Lung (tissue), 12 donors: Measurements from ENCODE around the gene JAKMIP3. TPM values are rescaled to one million over a fixed set of nuclear protein-coding genes. Genes with fewer than 3 reads are reported as not detected.

ENCODE experiments used
- ATAC-seq: fragments of 200-7000 bp; cut with Tn5 transposase; one replicate; pipeline ENCODE4 v1.9.1; 2020; ENCODE audit warnings: moderate number of reproducible peaks; ENCODE audit not compliant: insufficient read depth, low FRiP score
- DNase-seq, 3 donors: peaks; one replicate each; pipeline ENCODE4 v3.0.0-alpha.2; 2013 to 2017
- H3K27ac ChIP-seq, 2 donors: one replicate each; pipeline ENCODE4 v1.5.1; 2013; ENCODE audit warnings: mild to moderate bottlenecking in 2 of 2, moderate library complexity in 2 of 2, control low read depth in 1 of 2, inconsistent platforms in 1 of 2, low read depth in 1 of 2, low read length in 1 of 2
- H3K27me3 ChIP-seq, 3 donors: one replicate each; pipeline ENCODE4 v1.5.1; 2013; ENCODE audit warnings: low read length in 2 of 3; ENCODE audit not compliant: control insufficient read depth in 3 of 3, insufficient read depth in 3 of 3
- H3K36me3 ChIP-seq, 4 donors: one replicate each; pipeline ENCODE4 v1.5.1; 2013; ENCODE audit warnings: low read length in 4 of 4, mild to moderate bottlenecking in 1 of 4, moderate library complexity in 1 of 4; ENCODE audit not compliant: control insufficient read depth in 4 of 4, insufficient read depth in 4 of 4
- H3K4me1 ChIP-seq, 5 donors: one replicate each; pipeline ENCODE4 v1.5.1; 2013; ENCODE audit warnings: low read length in 5 of 5, mild to moderate bottlenecking in 2 of 5, moderate library complexity in 1 of 5; ENCODE audit not compliant: control insufficient read depth in 5 of 5, insufficient read depth in 5 of 5
- H3K4me3 ChIP-seq: one replicate; pipeline ENCODE4 v1.5.1; 2013; ENCODE audit warnings: mild to moderate bottlenecking, control low read depth, moderate library complexity
- H3K9ac ChIP-seq, 2 donors: one replicate each; pipeline ENCODE4 v1.5.1; 2013; ENCODE audit warnings: low read length in 2 of 2, control low read depth in 1 of 2; ENCODE audit not compliant: insufficient read depth in 1 of 2
- H3K9me3 ChIP-seq, 4 donors: one replicate each; pipeline ENCODE4 v1.5.1; 2013; ENCODE audit warnings: low read length in 3 of 4, mild to moderate bottlenecking in 1 of 4, moderate library complexity in 1 of 4; ENCODE audit not compliant: control insufficient read depth in 4 of 4, insufficient read depth in 3 of 4
- CTCF ChIP-seq: IDR thresholded peaks from 2 replicates; pipeline ENCODE4 v1.5.1; 2012; ENCODE audit warnings: mild to moderate bottlenecking; ENCODE audit errors: control extremely low read depth, extremely low read depth
- WGBS, 2 donors: extraction: QIAGEN DNeasy Blood & Tissue Kit; methylation state at CpG; one replicate each; pipeline ENCODE4 v1.1.7; 2013; 5-methylcytosine and 5-hydroxymethylcytosine counted together
- polyA plus RNA-seq, 2 donors: library from polyadenylated mRNA; stranded (reverse); fragments of 200-250 nt; gene quantifications; one replicate each; pipeline ENCODE4 v1.2.1, GENCODE V29; 2013
- total RNA-seq, 2 donors: library from RNA; depleted of rRNA in 1 of 2; stranded (reverse); fragments of >200 nt in 1 of 2; gene quantifications; one replicate each; pipeline ENCODE4 v1.2.1, GENCODE V29; 2014 to 2021
- donor health status: control.
- donor health status: control.
- donor health status: Bipolar disorder and iron deficiency.
- donor health status: healthy.
- donor health status: DM: yes; HTN: yes; CAD: no.

Gene JAKMIP3
- total and polyA plus RNA-seq, 4 donors = 0.14 to 0.34 (median 0.21) TPM

- DNase-seq = no peak
- H3K4me3 ChIP-seq = no peak overlapping the region
- H3K27ac ChIP-seq = no peak overlapping the region
- no peak for TF ChIP-seq CTCF
- peaks cover 0 to 28% (median 7%) of the 10 kb centered on the region in 3 donors for H3K27me3 ChIP-seq
- no peaks in the 10 kb centered on the region for H3K36me3 ChIP-seq
- no peak overlapping the region for H3K9ac ChIP-seq
- peaks cover 0 to 26% (median 8%) of the 10 kb centered on the region in 4 donors for H3K9me3 ChIP-seq
- no peaks in the 10 kb centered on the region for H3K4me1 ChIP-seq
- 79 to 81% methylated on average over 11 of the region's 11 CpGs for WGBS, 2 donors
- no peak for ATAC-seq
These were observed 15.6 kb upstream of the JAKMIP3 start for GRCh38 chr10:132050191-132050590.

- 76 to 86% methylated on average over 1 of the region's 1 CpG for WGBS, 2 donors
- Histone ChIP-seq H3K4me3 (no peak overlapping the region), H3K9ac (no peak overlapping the region), H3K36me3 (no peaks in the 10 kb centered on the region), H3K9me3 (peaks cover 0 to 26% (median 8%) of the 10 kb centered on the region in 4 donors), H3K27me3 (peaks cover 0 to 15% (median 2%) of the 10 kb centered on the region in 3 donors), H3K27ac (no peak overlapping the region), H3K4me1 (no peaks in the 10 kb centered on the region)
- no peak for TF ChIP-seq CTCF
- ATAC-seq (no peak), DNase-seq (no peak)
These were observed 13.6 kb upstream of the JAKMIP3 start for GRCh38 chr10:132052124-132052523.

- H3K4me1 ChIP-seq = no peaks in the 10 kb centered on the region
- peak; percentile 21 to 56 (median 46) for DNase-seq
- WGBS, 2 donors = 49 to 57% methylated on average over 9 of the region's 9 CpGs
These were observed 11.2 kb upstream of the JAKMIP3 start for GRCh38 chr10:132054564-132054963.

More at GRCh38 chr10:132054564-132054963, 11.2 kb upstream of the JAKMIP3 start:
- Histone ChIP-seq H3K36me3 (no peaks in the 10 kb centered on the region), H3K9me3 (peaks cover 0 to 26% (median 8%) of the 10 kb centered on the region in 4 donors), H3K9ac (no peak overlapping the region), H3K4me3 (no peak overlapping the region), H3K27me3 (peaks cover 0 to 17% (median 2%) of the 10 kb centered on the region in 3 donors), H3K27ac (no peak overlapping the region)
- TF ChIP-seq CTCF = no peak
- no peak for ATAC-seq
